HCT116 (cell line): ENCODE results near the gene CCDC195. TPM values are rescaled to one million over a fixed set of nuclear protein-coding genes. Genes with fewer than 3 reads are reported as not detected.

Source experiments
- ATAC-seq: fragments of 200-7000 bp; cut with Tn5 transposase; 2 replicates; pipeline ENCODE4 v1.9.1; 2020; ENCODE audit warnings: mild to moderate bottlenecking, moderate library complexity
- BruUV-seq: library from RNA; stranded (reverse); fragments of 400-500 nt; replicated peaks from 2 replicates; lab custom pipeline; 2021; lab: Mats Ljungman, UMichigan
- CTCF ChIA-PET: fragments of 300-600 bp; sonication (Branson Sonifier 250); formaldehyde crosslinking; loops from one replicate; lab custom pipeline; 2021; ENCODE audit warnings: antibody characterized with exemption; lab: Charles Lee
- POLR2A ChIA-PET: fragments of 300-600, 350-600 bp; sonication (Branson Sonifier 250); formaldehyde crosslinking; loops from one replicate; lab custom pipeline; 2021; ENCODE audit warnings: antibody characterized with exemption; lab: Charles Lee
- RAD21 ChIA-PET, 2 experiments: fragments of 300-600 bp; sonication (Branson Sonifier 250); formaldehyde crosslinking; loops; one replicate each; lab custom pipeline; 2023; ENCODE audit warnings: low total read pairs in 2 of 2; ENCODE audit not compliant: uncharacterized antibody in 2 of 2, unreplicated experiment in 2 of 2, low non-redundant PET in 1 of 2; lab: Charles Lee
- DNase-seq: peaks from one replicate; pipeline ENCODE4 v3.0.0-alpha.2; 2010; ENCODE audit warnings: low read depth, low spot score
- H2AFZ ChIP-seq: fragments of 200-600 bp; shearing (Covaris generic), sonication (generic); 2 replicates; pipeline ENCODE4 v1.6.1; 2017; ENCODE audit warnings: low read depth, mixed run types, mixed read lengths, antibody characterized with exemption, low read length; ENCODE audit not compliant: poor library complexity, severe bottlenecking
- H3K27ac ChIP-seq: 2 replicates; pipeline ENCODE4 v1.5.1; 2012; ENCODE audit warnings: low read depth, low read length
- H3K27me3 ChIP-seq: fragments of 200-600 bp; sonication (generic); 2 replicates; pipeline ENCODE4 v1.6.1; 2016; ENCODE audit warnings: mixed run types, low read length, mixed read lengths; ENCODE audit not compliant: insufficient read depth
- H3K36me3 ChIP-seq, 2 experiments: fragments of 200-500 bp in 1 of 2; fragments of 200-600 bp in 1 of 2; sonication (Bioruptor generic) in 1 of 2; sonication (generic) in 1 of 2; 2 replicates each; pipeline versions ENCODE4 v1.5.1 to v1.6.1; 2014 to 2016; ENCODE audit warnings: low read length in 2 of 2, inconsistent platforms in 1 of 2, mixed read lengths in 1 of 2, mixed run types in 1 of 2; ENCODE audit not compliant: insufficient read depth in 2 of 2, control insufficient read depth in 1 of 2
- H3K4me1 ChIP-seq, 2 experiments: fragments of 200-600 bp in 1 of 2; sonication (generic) in 1 of 2; 2 replicates each; pipeline versions ENCODE4 v1.5.1 to v1.6.1; 2012 to 2017; ENCODE audit warnings: low read length in 2 of 2, inconsistent platforms in 1 of 2, mild to moderate bottlenecking in 1 of 2, mixed read lengths in 1 of 2, mixed run types in 1 of 2, moderate library complexity in 1 of 2; ENCODE audit not compliant: insufficient read depth in 2 of 2, control insufficient read depth in 1 of 2
- H3K4me2 ChIP-seq: fragments of 200-600 bp; sonication (generic); 2 replicates; pipeline ENCODE4 v1.6.1; 2017; ENCODE audit warnings: mixed run types, low read length, mixed read lengths
- H3K4me3 ChIP-seq, 2 experiments: fragments of 200-600 bp in 1 of 2; sonication (generic) in 1 of 2; replicated peaks in 1 of 2; 2 replicates each; pipeline ENCODE4 v1.5.1; 2011 to 2016; ENCODE audit warnings: low read length in 2 of 2, control low read depth in 1 of 2, low read depth in 1 of 2, mild to moderate bottlenecking in 1 of 2, mixed read lengths in 1 of 2, mixed run types in 1 of 2
- H3K79me2 ChIP-seq: fragments of 200-600 bp; sonication (generic); 2 replicates; pipeline ENCODE4 v1.6.1; 2017; ENCODE audit warnings: mild to moderate bottlenecking, mixed run types, low read length, moderate library complexity, mixed read lengths; ENCODE audit not compliant: insufficient read depth
- H3K9ac ChIP-seq: fragments of 200-600 bp; sonication (generic); 2 replicates; pipeline ENCODE4 v1.6.1; 2016; ENCODE audit warnings: low read length, mixed read lengths
- H3K9me2 ChIP-seq: fragments of 200-600 bp; sonication (generic), shearing (Covaris generic); 2 replicates; pipeline ENCODE4 v1.6.1; 2017; ENCODE audit warnings: mixed run types, mild to moderate bottlenecking, moderate library complexity; ENCODE audit not compliant: insufficient read depth
- H3K9me3 ChIP-seq, 2 experiments: fragments of 200-500 bp in 1 of 2; fragments of 200-600 bp in 1 of 2; sonication (Bioruptor generic) in 1 of 2; sonication (generic) in 1 of 2; 2 replicates each; pipeline ENCODE4 v1.6.1; 2014 to 2017; ENCODE audit warnings: low read length in 2 of 2, mixed read lengths in 2 of 2, inconsistent platforms in 1 of 2, low read depth in 1 of 2, mild to moderate bottlenecking in 1 of 2, mixed run types in 1 of 2, moderate library complexity in 1 of 2; ENCODE audit not compliant: control insufficient read depth in 1 of 2, insufficient read depth in 1 of 2
- H4K20me1 ChIP-seq: fragments of 200-600 bp; sonication (generic), shearing (Covaris generic); 2 replicates; pipeline ENCODE4 v1.6.1; 2017; ENCODE audit warnings: mixed run types, mild to moderate bottlenecking, moderate library complexity; ENCODE audit not compliant: insufficient read depth
- CTCF ChIP-seq, 3 experiments: fragments of 200-600 bp in 1 of 3; sonication (generic) in 1 of 3; IDR thresholded peaks in 2 of 3; conservative IDR thresholded peaks in 1 of 3; 2 replicates each; pipeline ENCODE4 v1.5.1; 2012 to 2017; ENCODE audit warnings: low read depth in 2 of 3, low read length in 2 of 3, antibody characterized with exemption in 1 of 3, borderline replicate concordance in 1 of 3, control low read depth in 1 of 3, mild to moderate bottlenecking in 1 of 3, mixed read lengths in 1 of 3, mixed run types in 1 of 3, moderate library complexity in 1 of 3; ENCODE audit not compliant: insufficient read depth in 1 of 3
- ELF1 ChIP-seq: IDR thresholded peaks from 2 replicates; pipeline ENCODE4 v1.6.1; 2012; ENCODE audit warnings: low read depth, borderline replicate concordance
- EZH2phosphoT487 ChIP-seq: fragments of 200-600 bp; IDR thresholded peaks from 2 replicates; pipeline ENCODE4 v1.6.1; 2018; ENCODE audit warnings: antibody characterized with exemption, borderline replicate concordance
- FOSL1 ChIP-seq: IDR thresholded peaks from 2 replicates; pipeline ENCODE4 v1.6.1; 2012; ENCODE audit warnings: low read depth
- POLR2A ChIP-seq: IDR thresholded peaks from 2 replicates; pipeline ENCODE4 v1.7.0; 2011; ENCODE audit warnings: borderline replicate concordance; ENCODE audit not compliant: insufficient read depth, insufficient read length; ENCODE audit errors: extremely low read depth
- RAD21 ChIP-seq: IDR thresholded peaks from 2 replicates; pipeline ENCODE4 v1.6.1; 2012; ENCODE audit warnings: low read depth, mild to moderate bottlenecking
- SIN3A ChIP-seq: IDR thresholded peaks from 2 replicates; pipeline ENCODE4 v1.6.1; 2012; ENCODE audit warnings: low read depth
- ZBTB33 ChIP-seq: IDR thresholded peaks from 2 replicates; pipeline ENCODE4 v1.6.1; 2011; ENCODE audit warnings: mild to moderate bottlenecking, low read length, moderate library complexity; ENCODE audit not compliant: insufficient replicate concordance; ENCODE audit errors: extremely low read depth
- ZFX ChIP-seq: fragments of 450-650 bp; IDR thresholded peaks from 2 replicates; pipeline ENCODE4 v1.6.1; 2017
- ZNF274 ChIP-seq: fragments of 200-500 bp; sonication (Bioruptor generic); IDR thresholded peaks from 2 replicates; pipeline ENCODE4 v1.6.1; 2014; ENCODE audit warnings: mild to moderate bottlenecking, low read depth, low read length, inconsistent platforms
- intact Hi-C: fragments of 100-400 bp; cut with micrococcal nuclease; formaldehyde crosslinking; loops from 2 replicates; pipeline ENCODE4 v1.10.0; 2022
- total RNA-seq: library from RNA; stranded (reverse); gene quantifications from one replicate; pipeline ENCODE4 v1.2.1, GENCODE V29; 2021; ENCODE audit not compliant: unreplicated experiment

Gene CCDC195
- total RNA-seq, 1 experiment from 2014 or later = not detected

- Histone ChIP-seq H4K20me1 (no peaks in the 10 kb centered on the region), H3K4me2 (no peak overlapping the region), H3K9ac (no peak overlapping the region), H3K36me3 (no peaks in the 10 kb centered on the region), H3K27ac (no peak overlapping the region), H3K4me3 (no peak overlapping the region), H3K9me2 (no peaks in the 10 kb centered on the region), H3K4me1 (no peaks in the 10 kb centered on the region), H3K27me3 (no peaks in the 10 kb centered on the region), H2AFZ (no peak overlapping the region), H3K79me2 (no peaks in the 10 kb centered on the region), H3K9me3 (no peaks in the 10 kb centered on the region)
- ChIA-PET CTCF (no interaction called here), RAD21 (no interaction called here), POLR2A (no interaction called here)
- no peak for DNase-seq
- no peak for TF ChIP-seq ZBTB33
- peak; percentile 34; the same call in 1 of the 2 replicates for TF ChIP-seq RAD21
- TF ChIP-seq CTCF (IDR thresholded peaks at IDR 0.05 in 2 of 3, conservative IDR thresholded peaks at IDR 0.05 in 1 of 3; ENCODE audit: borderline replicate concordance in 1 of 3, insufficient read depth in 1 of 3, low read depth in 2 of 3, low read length in 2 of 3) = peak; percentile 29 to 50 (median 47); a peak in 5 of 6 replicates
- no TSS peak for BruUV-seq
- intact Hi-C loops = loop anchor here (1.0 kb wide), 1 partner anchor 253 kb away; no protein-coding TSS in a partner anchor
- peak; percentile 70 for ATAC-seq
Measured at GRCh38 chr2:224749136-224749535, 33.0 kb upstream of the CCDC195 start.

GRCh38 chr2:224747765-224748164, 31.6 kb upstream of the CCDC195 start:
- Histone ChIP-seq H4K20me1 (no peaks in the 10 kb centered on the region), H3K4me1 (no peaks in the 10 kb centered on the region), H3K9me3 (no peaks in the 10 kb centered on the region), H3K9me2 (no peaks in the 10 kb centered on the region), H3K4me2 (no peak overlapping the region), H3K27me3 (no peaks in the 10 kb centered on the region), H3K79me2 (no peaks in the 10 kb centered on the region), H3K27ac (no peak overlapping the region), H3K4me3 (no peak overlapping the region), H3K36me3 (no peaks in the 10 kb centered on the region), H2AFZ (no peak overlapping the region), H3K9ac (no peak overlapping the region)
- no peak for ATAC-seq
- no TSS peak for BruUV-seq
- CTCF ChIA-PET = no interaction called here
- POLR2A ChIA-PET = no interaction called here
- intact Hi-C loops = no loop called here
- RAD21 ChIA-PET = no interaction called here
- DNase-seq = no peak
- TF ChIP-seq POLR2A (no peak), FOSL1 (no peak), CTCF (IDR thresholded peaks at IDR 0.05 in 2 of 3, conservative IDR thresholded peaks at IDR 0.05 in 1 of 3; ENCODE audit: borderline replicate concordance in 1 of 3, insufficient read depth in 1 of 3, low read depth in 2 of 3, low read length in 2 of 3) (no peak), ZBTB33 (no peak), ELF1 (no peak), ZFX (no peak), EZH2phosphoT487 (no peak), ZNF274 (no peak), SIN3A (no peak)
